GM18909 (cell line): ENCODE data around the gene SPRED2.

Experiments
- ATAC-seq: cut with Tn5 transposase; IDR thresholded peaks from one replicate; pipeline ENCODE4 v1.9.1; 2021; ENCODE audit warnings: mild to moderate bottlenecking; ENCODE audit not compliant: unreplicated experiment, poor library complexity

The SPRED2 gene

DNA sequence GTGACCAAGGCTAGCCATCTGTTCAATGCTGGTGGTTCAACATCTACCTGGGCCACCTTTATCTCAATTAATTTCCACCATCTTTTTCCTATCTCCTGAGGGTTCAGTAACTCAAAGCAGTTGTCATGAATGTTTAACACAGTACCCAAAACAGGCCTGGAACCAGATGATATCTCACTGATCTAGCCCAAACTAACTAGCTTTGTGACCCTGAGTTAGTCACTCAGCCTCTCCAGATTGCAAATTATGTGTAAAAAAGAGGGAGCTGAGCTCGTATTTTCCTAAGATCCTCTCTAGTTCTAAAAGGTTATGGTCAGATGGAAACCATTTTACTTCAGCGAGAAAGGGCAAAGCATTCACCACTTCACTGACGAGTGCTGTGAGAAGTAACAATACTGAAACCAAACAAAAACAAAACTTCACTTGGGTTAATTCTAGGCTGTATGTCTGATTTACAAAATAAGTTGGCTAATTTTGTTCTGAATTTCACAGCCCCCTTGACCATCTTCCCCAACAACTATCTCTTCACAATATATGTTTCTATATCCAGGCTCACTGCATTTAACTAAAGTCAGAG is 14.8 kb downstream of the SPRED2 start:
- ATAC-seq: no peak

GRCh38 chr2:65416945-65417344 is 15.5 kb downstream of the SPRED2 start:
- no peak for ATAC-seq

DNA sequence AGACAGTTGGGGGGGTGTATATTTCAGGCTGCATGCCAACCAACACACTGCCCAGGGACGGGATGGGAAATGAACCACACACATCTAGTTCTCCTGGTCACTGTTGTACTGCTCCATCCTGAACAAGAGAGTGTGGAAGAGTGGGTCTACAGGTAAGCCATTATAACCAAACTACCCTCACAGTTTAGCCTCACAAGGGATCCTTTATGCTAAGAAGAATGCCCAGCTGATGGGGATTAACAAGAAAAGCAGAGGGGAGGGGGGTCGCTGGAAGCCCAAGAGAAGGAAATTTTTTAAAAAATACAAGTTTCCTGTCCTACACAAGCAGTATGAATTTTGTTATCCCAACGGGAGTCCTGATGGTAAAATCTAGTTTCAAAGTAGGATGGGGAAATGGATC is 16.1 kb downstream of the SPRED2 start:
- no peak for ATAC-seq

DNA sequence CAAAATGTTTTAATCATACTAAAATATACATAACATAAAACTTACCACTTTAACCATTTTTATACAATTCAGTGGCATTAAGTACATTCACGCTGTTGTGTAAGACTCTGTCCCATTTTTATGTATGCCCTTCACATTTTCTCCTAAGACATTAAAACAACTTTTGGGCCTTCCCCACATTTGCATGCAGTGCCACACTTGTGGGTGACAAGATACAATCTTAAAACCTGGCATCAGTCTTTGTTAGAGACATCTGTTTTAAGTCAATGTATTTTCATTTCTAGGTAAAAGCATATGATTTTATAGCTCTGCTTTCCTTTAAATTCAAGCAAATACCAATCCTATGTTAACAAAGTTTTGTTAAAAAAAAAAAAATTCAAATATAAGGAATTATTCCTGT is 17.3 kb downstream of the SPRED2 start:
- no peak for ATAC-seq

DNA sequence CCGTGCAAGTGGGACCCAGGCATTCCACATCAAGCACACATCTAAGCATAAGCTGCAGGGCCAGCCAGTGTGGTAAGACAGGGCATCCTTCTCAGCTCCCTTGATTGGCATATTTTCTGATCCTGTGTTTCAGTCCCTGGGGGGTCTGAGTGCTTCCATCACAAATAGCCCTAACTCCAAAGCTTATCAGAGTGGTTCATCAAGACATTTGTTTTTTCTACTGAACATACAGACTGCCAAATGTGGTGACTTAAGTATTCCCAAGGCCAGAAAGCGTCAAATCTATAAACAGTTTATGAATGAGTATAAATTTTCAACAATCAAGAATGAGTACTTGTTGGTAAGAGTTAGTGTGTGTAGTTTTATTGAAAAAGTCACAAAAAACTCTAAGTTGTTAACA is 18.8 kb downstream of the SPRED2 start:
- ATAC-seq: no peak

DNA sequence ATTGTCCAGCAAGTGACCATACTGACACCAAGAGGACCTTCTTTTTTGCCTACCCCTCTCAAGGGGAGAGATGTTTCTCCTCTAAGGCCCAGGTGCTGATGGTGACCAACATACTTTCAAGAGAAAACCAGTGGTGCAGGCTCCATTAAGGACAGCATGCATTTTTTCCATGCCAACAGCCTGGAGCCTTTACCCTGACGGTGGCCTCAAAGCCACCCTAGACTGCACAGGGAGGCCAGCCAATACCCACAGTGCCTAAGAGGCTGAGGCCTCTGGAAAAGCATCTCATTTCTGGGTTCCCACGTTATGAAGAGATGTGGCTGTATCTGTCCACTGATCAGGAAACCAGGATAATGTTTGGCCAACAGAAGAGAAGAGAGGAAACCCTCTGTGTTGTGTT is 19.3 kb downstream of the SPRED2 start:
- ATAC-seq: no peak

DNA sequence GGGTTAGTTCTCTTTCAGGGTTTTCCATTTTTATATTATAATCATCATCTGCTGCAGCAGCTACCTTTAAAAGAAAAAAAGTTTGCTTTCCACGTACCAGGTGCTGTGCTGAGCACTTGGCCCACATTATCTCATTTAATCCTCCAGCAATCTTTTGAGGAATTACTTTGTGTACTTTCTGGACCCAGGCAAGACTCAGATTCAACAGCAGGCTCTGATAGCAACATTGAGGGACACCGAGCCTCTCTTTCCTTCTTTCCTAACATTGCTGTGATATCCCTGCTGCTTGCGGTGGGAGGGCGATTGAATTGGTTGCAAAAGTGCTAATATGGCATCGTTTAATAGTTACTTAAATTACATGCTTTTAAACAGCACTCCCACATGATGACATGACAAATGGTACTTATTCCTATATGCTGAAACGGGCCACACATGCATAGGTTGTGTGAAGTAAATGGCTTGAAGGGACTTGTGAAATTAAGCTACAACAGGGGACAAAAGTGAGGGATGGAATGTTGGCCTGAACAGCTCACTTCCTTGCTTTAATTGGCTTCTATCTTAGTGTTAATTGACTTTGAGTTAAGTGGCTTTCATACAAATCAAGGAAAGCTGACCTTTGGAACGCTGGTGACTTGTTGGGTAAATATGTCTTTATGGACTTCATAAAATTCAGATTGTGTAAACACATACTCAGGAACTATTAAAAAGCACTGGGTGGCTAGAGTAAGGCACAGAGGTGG is 21.2 kb downstream of the SPRED2 start:
- ATAC-seq: no peak

DNA sequence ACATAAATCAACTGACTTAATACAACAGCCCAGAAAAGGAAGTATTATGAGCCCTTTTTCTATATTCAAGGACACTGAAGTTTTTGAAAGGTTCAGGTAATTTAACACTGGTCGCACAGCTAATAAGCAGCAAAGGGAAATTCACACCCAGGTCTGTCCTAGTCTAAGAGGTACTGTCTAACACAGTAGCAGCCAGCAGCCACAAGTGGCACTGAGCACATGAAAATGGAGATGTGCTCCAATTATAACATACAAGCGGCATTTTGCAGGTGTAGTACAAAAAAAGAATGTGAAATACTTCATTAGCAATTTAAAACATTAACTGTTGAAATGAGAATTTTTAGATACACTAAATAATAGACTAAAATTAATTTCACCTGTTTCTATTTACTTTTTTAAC is 23.4 kb downstream of the SPRED2 start:
- ATAC-seq: no peak

DNA sequence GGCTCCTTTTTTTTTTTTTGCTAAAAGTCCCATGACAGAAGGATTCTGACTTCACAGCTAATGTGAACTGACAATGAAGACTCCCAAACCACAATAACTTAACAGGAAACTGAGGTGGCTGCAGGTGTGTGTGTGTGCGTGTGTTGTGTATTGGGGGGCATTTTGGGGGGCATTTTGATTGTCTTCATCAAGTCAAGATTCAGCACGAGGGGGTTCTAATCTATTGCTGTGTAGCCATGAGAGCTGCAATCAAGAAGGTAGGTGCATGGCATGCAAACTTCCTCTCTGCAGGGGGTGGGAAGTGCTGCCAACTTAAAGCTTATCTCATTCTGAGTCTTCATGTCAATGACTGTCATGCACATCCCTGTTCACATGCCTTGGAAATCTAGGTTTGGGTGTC is 25.2 kb downstream of the SPRED2 start:
- no peak for ATAC-seq

DNA sequence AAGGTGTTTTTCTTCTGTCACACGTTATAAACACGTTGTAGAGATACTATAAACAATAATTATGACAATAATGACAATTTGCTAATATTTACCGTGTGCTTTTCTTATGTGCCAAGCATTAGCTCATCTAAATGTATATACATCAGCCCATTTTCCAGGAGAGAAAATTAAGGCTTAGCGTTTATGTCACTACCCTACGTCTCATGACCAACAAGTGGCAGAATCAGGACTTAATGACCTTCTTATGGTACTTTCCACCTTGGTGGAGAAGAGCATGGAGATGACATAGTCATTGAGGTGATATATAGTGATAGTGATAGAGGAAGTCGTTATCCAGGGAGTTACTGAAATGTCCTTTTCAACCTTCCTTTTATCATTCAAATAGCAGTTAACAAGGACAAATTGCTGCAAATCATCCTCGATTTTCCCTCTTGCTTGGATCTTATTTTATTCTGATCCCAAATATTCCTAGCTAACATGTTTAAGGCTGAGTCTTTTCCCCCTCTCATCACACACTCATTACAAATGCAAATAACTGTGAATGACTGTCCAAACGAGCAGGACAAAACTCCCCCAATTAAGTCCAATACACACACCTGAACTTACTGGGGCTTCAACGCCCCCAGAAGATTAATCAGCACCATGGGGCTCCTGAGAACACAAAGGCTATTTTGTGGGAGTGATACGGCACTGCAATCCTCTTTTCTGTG is 27.3 kb downstream of the SPRED2 start:
- ATAC-seq: no peak

DNA sequence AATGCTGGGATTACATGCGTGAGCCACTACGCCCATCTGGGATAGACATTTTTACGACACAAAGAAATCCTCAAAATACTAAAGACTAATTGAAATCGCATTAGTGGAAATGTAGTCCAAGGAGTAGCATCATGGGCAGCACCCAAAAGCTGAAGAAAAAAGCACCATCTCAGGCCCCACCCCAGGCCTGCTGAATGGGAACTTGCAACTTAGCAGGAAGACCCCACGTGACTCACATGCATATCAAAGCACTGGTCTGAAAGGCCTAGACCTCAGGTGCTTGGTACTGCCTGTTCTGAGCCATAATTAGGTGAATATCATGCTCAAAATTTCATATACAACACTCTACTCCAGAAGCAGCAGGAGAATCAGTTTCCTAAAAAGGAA is 28.9 kb downstream of the SPRED2 start:
- no peak for ATAC-seq

DNA sequence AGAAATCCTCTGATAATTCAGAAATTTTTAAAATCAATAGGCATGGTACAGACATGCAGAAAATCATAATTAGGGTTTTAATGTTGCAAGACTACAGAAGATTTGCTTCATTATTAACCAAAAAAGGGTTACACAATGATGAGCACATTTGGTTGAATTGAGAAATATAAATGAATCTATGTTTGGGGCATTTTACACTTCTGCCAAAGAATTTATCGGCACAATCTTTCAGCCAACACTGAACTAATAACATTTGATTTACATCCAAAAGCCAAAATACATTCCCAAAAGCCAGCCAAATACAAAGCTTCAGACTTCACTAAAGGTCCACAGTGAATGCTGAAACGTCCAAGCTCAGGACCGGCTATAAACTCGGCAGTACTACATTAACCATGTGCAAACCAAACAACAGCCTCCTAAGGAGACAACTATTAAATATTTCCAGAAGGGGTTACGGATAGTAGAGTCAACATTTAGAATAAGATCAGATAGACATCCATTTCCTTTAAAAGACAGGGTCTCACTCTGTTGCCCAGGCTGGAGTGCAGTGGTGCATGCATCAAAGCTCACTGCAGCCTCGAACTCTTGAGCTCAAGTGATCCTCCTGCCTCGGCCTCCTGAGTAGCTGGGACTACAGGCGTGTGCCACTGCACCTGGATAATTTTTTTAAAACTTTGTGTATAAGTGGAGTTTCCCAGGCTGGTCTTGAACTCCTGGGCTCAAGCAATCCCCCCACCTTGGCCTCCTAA is 29.4 kb downstream of the SPRED2 start:
- ATAC-seq: no peak

- no peak for ATAC-seq
Measured at GRCh38 chr2:65402323-65402722, 30.1 kb downstream of the SPRED2 start.

DNA sequence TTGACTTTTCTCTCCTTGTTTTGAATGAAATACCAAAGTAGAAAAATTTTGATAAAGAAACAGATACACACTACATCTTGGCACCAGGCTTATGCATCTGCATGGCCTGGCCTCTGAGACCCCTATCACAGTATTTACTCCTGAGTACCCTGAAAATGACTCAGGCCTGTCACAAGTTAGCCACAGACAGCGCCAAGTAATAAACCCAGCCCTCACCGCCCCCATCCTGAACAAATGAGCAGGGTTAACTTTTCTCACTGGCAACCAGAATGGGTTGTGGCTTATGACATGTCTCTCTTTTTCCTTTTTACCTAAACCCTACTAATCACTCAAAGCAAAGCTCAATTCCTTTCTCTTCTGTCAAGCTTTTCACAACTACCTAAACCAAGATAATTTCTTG is 35.3 kb downstream of the SPRED2 start:
- no peak for ATAC-seq

DNA sequence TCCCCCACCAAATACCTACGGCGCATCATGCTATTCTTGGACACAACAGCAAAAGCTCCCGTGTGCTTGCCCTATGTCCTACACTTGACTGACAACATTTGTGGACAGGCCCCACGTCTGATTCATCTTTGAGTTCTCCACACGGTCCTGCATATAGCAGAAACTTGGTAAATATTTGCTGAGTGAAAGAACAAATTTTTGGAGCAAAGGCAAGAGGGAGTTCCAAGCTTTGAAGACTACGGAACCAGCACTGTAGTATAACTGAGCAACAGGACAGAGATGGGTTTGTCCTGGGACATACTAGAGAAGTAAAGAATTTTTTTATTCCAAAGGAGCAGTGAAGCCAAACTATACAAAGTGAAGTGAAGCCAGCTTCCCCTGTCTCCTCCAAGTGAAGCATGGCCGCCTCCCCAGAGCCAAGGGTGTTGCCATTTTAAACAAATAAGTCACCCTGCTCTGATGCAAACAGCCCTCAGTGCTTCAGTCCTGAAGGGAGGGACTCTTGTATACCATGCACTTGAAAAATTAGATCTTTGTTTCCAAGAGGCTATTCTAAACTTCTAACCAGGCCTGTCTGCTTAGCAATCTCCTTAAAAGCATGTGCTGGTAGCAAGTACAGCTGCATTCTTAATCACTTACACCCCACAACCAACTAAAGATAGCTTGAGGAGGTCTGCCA is 35.9 kb downstream of the SPRED2 start:
- no peak for ATAC-seq

DNA sequence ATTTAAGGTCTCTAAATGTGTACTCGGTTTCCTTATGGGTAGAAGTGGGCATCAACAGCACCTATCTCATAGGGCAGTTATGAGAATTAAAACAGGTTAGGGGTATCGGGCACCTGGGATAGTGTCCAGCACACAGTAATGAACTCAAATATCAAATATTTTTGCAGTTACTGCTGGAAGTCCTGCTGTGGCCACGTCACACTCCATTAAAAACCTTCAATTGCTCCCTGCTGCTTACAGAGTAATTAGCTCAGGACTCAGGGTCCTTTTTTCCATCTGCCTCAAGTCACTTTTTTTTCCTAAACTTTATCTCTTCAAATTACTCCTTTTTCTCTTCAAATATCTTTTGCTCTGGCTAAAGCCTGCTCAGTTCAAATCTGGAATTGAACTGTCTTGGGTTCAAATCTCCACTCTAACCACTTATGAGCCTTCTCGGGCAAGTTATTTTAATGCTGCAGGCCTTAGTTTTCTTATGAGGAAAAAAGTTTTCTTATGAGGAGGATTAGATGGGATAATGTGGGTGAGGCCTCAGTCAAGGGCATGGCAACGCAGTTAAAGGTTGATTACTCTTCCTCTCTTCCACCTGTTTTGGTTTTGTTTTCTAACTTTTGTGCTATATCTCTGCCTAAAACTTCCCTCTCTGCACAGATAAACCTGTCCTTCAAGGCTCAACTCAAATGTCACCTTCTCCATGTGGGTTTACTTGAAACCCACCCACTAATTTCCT is 36.6 kb downstream of the SPRED2 start:
- ATAC-seq: no peak

GRCh38 chr2:65393743-65394422 is 38.5 kb downstream of the SPRED2 start:
- ATAC-seq: no peak

DNA sequence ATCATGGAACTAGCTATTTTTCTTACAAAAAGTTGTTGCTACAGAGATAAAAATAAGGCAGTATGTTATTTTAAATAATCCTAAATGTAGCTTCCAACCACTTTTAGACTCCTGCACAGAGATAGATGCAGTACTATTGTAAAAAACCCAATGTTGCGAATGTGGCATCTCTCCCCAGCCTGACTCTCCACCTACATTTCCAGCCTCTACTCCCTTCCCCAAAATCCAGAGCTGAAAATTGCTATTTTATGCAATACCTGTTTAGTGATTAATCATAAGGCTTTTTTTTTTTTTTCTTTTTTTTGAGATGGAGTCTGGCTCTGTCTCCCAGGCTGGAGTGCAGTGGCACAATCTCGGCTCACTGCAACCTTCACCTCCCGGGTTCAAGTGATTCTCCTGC is 39.4 kb downstream of the SPRED2 start:
- ATAC-seq: no peak

DNA sequence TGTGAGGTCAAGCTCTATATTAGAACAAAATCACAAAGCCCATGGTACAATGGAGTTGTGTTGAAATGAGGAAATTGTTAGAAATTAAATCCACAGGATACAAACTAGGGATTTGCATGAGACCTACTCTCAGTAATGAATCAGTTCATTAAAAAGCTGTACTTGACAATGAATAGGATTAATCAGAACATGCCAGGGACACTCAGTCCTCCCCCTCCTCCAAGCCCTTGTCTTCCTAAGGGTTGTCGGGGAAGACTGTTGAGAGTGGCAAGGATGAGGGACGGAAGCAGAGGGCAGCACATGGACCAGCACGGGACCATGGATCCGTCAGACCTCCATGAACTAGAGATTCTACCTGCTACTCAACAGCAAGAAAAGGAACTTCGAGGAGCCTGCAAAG is 39.8 kb downstream of the SPRED2 start:
- no peak for ATAC-seq
